ENCODE measurements around the gene MRPL2. TPM values are rescaled to one million over a fixed set of nuclear protein-coding genes. Genes with fewer than 3 reads are reported as not detected.

MRPL2 gene
- total and polyA plus RNA-seq, 8 donors: 35.2 to 48.0 (median 40.5) TPM

- Histone ChIP-seq H3K4me3 (no peak overlapping the region), H3K27me3 (no peaks in the 10 kb centered on the region), H3K27ac (peak overlapping the region; percentile 67 to 85), H3K9me3 (no peaks in the 10 kb centered on the region), H3K4me1 (peaks cover 15 to 38% of the 10 kb centered on the region in 2 donors), H3K36me3 (no peaks in the 10 kb centered on the region)
- ATAC-seq (peak; percentile 6), DNase-seq (no peak)
- no peak for TF ChIP-seq CTCF (IDR thresholded peaks at IDR 0.05)
- intact Hi-C loops (cut with DNase I): no loop called here
Measured at GRCh38 chr6:43095939-43096338, 36.7 kb upstream of the MRPL2 start.

- peak in 1 of 4 donors; percentile 39 for DNase-seq
- TF ChIP-seq CTCF (IDR thresholded peaks at IDR 0.05): no peak
- intact Hi-C loops (cut with DNase I): no loop called here
- Histone ChIP-seq H3K27me3 (no peaks in the 10 kb centered on the region), H3K27ac (peak overlapping the region; percentile 34 to 63), H3K4me3 (peak overlapping the region in 1 of 2 donors; percentile 21), H3K9me3 (no peaks in the 10 kb centered on the region), H3K36me3 (no peaks in the 10 kb centered on the region), H3K4me1 (peaks cover 27 to 40% of the 10 kb centered on the region in 2 donors)
- ATAC-seq: peak; percentile 28
Measured at GRCh38 chr6:43093436-43094289, 34.4 kb upstream of the MRPL2 start.

- H3K9me3 ChIP-seq: no peaks in the 10 kb centered on the region
- H3K27me3 ChIP-seq: no peaks in the 10 kb centered on the region
- intact Hi-C loops (cut with DNase I): no loop called here
- H3K36me3 ChIP-seq: no peaks in the 10 kb centered on the region
- TF ChIP-seq CTCF (IDR thresholded peaks at IDR 0.05): no peak
- no peak for ATAC-seq
- no peak overlapping the region for H3K4me3 ChIP-seq
- peaks cover 30 to 36% of the 10 kb centered on the region in 2 donors for H3K4me1 ChIP-seq
- H3K27ac ChIP-seq: peak overlapping the region in 1 of 2 donors; percentile 54
- no peak for DNase-seq
Measured at GRCh38 chr6:43092635-43093034, 33.4 kb upstream of the MRPL2 start.

- Histone ChIP-seq H3K27me3 (no peaks in the 10 kb centered on the region), H3K4me3 (no peak overlapping the region), H3K9me3 (no peaks in the 10 kb centered on the region), H3K27ac (peak overlapping the region; percentile 67 to 79), H3K4me1 (peaks cover 23 to 30% of the 10 kb centered on the region in 2 donors), H3K36me3 (no peaks in the 10 kb centered on the region)
- intact Hi-C loops (cut with DNase I): no loop called here
- no peak for TF ChIP-seq CTCF (IDR thresholded peaks at IDR 0.05)
- ATAC-seq (no peak), DNase-seq (no peak)
Measured at GRCh38 chr6:43091436-43091991, 32.3 kb upstream of the MRPL2 start.

GRCh38 chr6:43091020-43091419 is 31.8 kb upstream of the MRPL2 start:
- H3K9me3 ChIP-seq: no peaks in the 10 kb centered on the region
- no peaks in the 10 kb centered on the region for H3K36me3 ChIP-seq
- H3K4me3 ChIP-seq: no peak overlapping the region
- no peak for DNase-seq
- TF ChIP-seq CTCF (IDR thresholded peaks at IDR 0.05): no peak
- no peaks in the 10 kb centered on the region for H3K27me3 ChIP-seq
- H3K27ac ChIP-seq: peak overlapping the region; percentile 67 to 79
- no peak for ATAC-seq
- intact Hi-C loops (cut with DNase I): no loop called here
- peaks cover 23 to 27% of the 10 kb centered on the region in 2 donors for H3K4me1 ChIP-seq

Data from left lung (tissue), 10 donors.